Right atrium auricular region (tissue), 2 donors: ENCODE results near the gene TENM3. TPM values are rescaled to one million over a fixed set of nuclear protein-coding genes. Genes with fewer than 3 reads are reported as not detected.

ENCODE experiments used
- DNase-seq: peaks from one replicate; pipeline ENCODE4 v3.0.0-alpha.2; 2019; ENCODE audit warnings: low spot score
- H3K27ac ChIP-seq, 2 donors: fragments of 200-600 bp; sonication (generic); 1 replicate in 1 of 2; 2 replicates in 1 of 2; pipeline ENCODE4 v1.5.1; 2016 to 2019
- H3K27me3 ChIP-seq, 2 donors: fragments of 200-600 bp; sonication (generic); one replicate each; pipeline versions ENCODE4 v1.5.1 to v1.6.0; 2017 to 2019
- H3K36me3 ChIP-seq: fragments of 200-600 bp; sonication (generic); one replicate; pipeline ENCODE4 v1.5.1; 2016
- H3K4me1 ChIP-seq, 2 donors: fragments of 200-600 bp; sonication (generic); one replicate each; pipeline versions ENCODE4 v1.5.1 to v1.6.0; 2017 to 2019
- H3K4me3 ChIP-seq, 2 donors: fragments of 200-600 bp; sonication (generic); 1 replicate in 1 of 2; 2 replicates in 1 of 2; pipeline ENCODE4 v1.5.1; 2017 to 2019; ENCODE audit warnings: mild to moderate bottlenecking in 1 of 2, moderate library complexity in 1 of 2
- H3K9me3 ChIP-seq, 2 donors: fragments of 200-600 bp; sonication (generic); one replicate each; pipeline ENCODE4 v1.5.1; 2019
- total RNA-seq, 2 donors: library from RNA; depleted of rRNA; stranded (reverse); fragments of >200 nt; gene quantifications; one replicate each; pipeline ENCODE4 v1.1.0, GENCODE V29; 2016
- TF ChIP-seq, protein P1 (sequence below), 2 donors: fragments of 200-600 bp; sonication (generic); IDR thresholded peaks; one replicate each; pipeline ENCODE4 v1.5.1; 2019; ENCODE audit warnings: antibody characterized with exemption in 2 of 2

The TENM3 gene
- total RNA-seq, 2 donors from 2014 or later: 10.7 to 15.9 TPM

- Histone ChIP-seq H3K36me3 (no peaks in the 10 kb centered on the region), H3K9me3 (no peaks in the 10 kb centered on the region), H3K4me1 (no peaks in the 10 kb centered on the region), H3K4me3 (no peak overlapping the region), H3K27ac (no peak overlapping the region), H3K27me3 (no peaks in the 10 kb centered on the region)
- no peak for DNase-seq
- TF ChIP-seq, protein P1, sequence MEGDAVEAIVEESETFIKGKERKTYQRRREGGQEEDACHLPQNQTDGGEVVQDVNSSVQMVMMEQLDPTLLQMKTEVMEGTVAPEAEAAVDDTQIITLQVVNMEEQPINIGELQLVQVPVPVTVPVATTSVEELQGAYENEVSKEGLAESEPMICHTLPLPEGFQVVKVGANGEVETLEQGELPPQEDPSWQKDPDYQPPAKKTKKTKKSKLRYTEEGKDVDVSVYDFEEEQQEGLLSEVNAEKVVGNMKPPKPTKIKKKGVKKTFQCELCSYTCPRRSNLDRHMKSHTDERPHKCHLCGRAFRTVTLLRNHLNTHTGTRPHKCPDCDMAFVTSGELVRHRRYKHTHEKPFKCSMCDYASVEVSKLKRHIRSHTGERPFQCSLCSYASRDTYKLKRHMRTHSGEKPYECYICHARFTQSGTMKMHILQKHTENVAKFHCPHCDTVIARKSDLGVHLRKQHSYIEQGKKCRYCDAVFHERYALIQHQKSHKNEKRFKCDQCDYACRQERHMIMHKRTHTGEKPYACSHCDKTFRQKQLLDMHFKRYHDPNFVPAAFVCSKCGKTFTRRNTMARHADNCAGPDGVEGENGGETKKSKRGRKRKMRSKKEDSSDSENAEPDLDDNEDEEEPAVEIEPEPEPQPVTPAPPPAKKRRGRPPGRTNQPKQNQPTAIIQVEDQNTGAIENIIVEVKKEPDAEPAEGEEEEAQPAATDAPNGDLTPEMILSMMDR (IDR thresholded peaks at IDR 0.05): no peak
Measured at GRCh38 chr4:182556580-182556979, 313.4 kb downstream of the TENM3 start.

DNA sequence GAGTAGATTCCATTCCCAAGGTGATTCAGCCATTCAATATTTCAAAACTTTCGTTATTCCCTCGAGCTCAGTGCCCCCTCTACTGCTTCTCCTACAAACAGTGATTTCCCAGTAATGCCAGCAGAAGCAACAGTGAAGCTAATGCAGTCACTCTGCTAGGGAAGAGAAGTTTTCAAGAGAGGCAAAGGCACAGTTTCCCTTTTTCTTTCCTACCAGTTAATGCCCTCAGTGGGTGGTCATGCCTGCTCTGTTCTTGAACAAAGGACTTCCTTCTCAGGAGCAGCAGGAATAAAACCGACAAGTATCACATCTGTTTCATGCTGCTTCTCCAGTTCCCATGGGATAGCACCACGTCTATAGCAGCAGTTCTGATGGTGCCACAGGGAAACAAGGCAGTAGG, 317.2 kb downstream of the TENM3 start:
- Histone ChIP-seq H3K4me3 (no peak overlapping the region), H3K27ac (no peak overlapping the region), H3K36me3 (no peaks in the 10 kb centered on the region), H3K9me3 (no peaks in the 10 kb centered on the region), H3K27me3 (no peaks in the 10 kb centered on the region), H3K4me1 (no peaks in the 10 kb centered on the region)
- TF ChIP-seq, protein P1 (IDR thresholded peaks at IDR 0.05): no peak
- no peak for DNase-seq

GRCh38 chr4:182562350-182562749, 319.1 kb downstream of the TENM3 start:
- Histone ChIP-seq H3K4me3 (no peak overlapping the region), H3K27ac (no peak overlapping the region), H3K9me3 (no peaks in the 10 kb centered on the region), H3K36me3 (no peaks in the 10 kb centered on the region), H3K4me1 (no peaks in the 10 kb centered on the region), H3K27me3 (no peaks in the 10 kb centered on the region)
- TF ChIP-seq, protein P1 (IDR thresholded peaks at IDR 0.05): no peak
- no peak for DNase-seq

- Histone ChIP-seq H3K27me3 (no peaks in the 10 kb centered on the region), H3K27ac (no peak overlapping the region), H3K4me1 (no peaks in the 10 kb centered on the region), H3K9me3 (no peaks in the 10 kb centered on the region), H3K4me3 (no peak overlapping the region), H3K36me3 (no peaks in the 10 kb centered on the region)
- TF ChIP-seq, protein P1 (IDR thresholded peaks at IDR 0.05): no peak
- no peak for DNase-seq
Measured at GRCh38 chr4:182564724-182565369, 321.6 kb downstream of the TENM3 start.

DNA sequence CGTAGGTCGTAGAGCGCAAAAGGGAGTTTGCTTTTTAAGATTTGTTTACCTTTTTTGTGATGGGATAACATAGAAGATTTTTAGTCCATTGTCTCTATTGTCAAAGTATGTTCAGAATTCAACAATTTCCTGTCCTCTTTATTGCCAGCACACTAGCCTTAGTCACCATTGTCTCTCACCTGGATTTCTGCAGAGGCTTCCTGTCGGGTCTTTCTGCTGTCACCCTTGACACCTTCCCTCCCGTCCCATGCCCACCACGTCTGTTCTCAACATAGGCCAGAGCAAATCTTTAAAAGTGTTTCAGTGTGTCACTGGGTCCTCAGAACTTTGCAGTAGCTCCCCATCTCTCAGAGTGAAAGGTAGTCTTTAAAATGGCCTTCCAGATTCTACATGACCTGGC, 323.9 kb downstream of the TENM3 start:
- H3K4me3 ChIP-seq: no peak overlapping the region
- TF ChIP-seq, protein P1 (IDR thresholded peaks at IDR 0.05): no peak
- DNase-seq: no peak
- no peaks in the 10 kb centered on the region for H3K4me1 ChIP-seq
- no peaks in the 10 kb centered on the region for H3K36me3 ChIP-seq
- H3K27me3 ChIP-seq: no peaks in the 10 kb centered on the region
- no peak overlapping the region for H3K27ac ChIP-seq
- no peaks in the 10 kb centered on the region for H3K9me3 ChIP-seq

DNA sequence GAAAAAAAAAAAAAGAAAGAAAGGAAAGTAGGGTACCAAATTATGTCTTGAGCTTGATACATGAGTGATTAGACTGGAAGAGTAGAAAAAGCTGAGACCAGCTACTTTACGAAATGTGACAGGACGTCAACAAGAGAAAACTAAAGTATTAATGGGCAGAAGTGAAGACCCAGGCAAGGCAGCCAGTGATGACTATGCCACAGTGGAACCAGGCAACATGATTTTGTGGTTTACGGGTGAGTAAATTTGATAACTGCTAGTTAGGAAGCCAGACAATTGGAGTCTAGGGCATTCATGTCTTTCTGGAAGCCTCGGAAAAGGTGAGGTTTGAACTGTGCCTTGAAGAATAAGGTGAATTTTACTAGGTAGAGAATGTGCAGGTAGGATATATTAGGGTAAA, 326.4 kb downstream of the TENM3 start:
- Histone ChIP-seq H3K4me1 (no peaks in the 10 kb centered on the region), H3K4me3 (no peak overlapping the region), H3K27ac (no peak overlapping the region), H3K27me3 (no peaks in the 10 kb centered on the region), H3K36me3 (no peaks in the 10 kb centered on the region), H3K9me3 (no peaks in the 10 kb centered on the region)
- TF ChIP-seq, protein P1 (IDR thresholded peaks at IDR 0.05): no peak
- DNase-seq: no peak
